HG03457 (cell line): Measurements from ENCODE around the gene RAD17.
"Not testable (repeated sequence)": the region's sequence is repeated elsewhere in the genome, so short reads cannot be mapped to it uniquely, and the experiment has no call there.

ENCODE experiments used
- ATAC-seq: cut with Tn5 transposase; IDR thresholded peaks from one replicate; pipeline ENCODE4 v1.9.1; 2021; ENCODE audit warnings: moderate number of reproducible peaks; ENCODE audit not compliant: unreplicated experiment

RAD17 gene, protein sequence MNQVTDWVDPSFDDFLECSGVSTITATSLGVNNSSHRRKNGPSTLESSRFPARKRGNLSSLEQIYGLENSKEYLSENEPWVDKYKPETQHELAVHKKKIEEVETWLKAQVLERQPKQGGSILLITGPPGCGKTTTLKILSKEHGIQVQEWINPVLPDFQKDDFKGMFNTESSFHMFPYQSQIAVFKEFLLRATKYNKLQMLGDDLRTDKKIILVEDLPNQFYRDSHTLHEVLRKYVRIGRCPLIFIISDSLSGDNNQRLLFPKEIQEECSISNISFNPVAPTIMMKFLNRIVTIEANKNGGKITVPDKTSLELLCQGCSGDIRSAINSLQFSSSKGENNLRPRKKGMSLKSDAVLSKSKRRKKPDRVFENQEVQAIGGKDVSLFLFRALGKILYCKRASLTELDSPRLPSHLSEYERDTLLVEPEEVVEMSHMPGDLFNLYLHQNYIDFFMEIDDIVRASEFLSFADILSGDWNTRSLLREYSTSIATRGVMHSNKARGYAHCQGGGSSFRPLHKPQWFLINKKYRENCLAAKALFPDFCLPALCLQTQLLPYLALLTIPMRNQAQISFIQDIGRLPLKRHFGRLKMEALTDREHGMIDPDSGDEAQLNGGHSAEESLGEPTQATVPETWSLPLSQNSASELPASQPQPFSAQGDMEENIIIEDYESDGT

GRCh38 chr5:69369340-69370121 lies at the start of gene RAD17, which contains the start of the genes AK6 and TAF9:
TSS of gene RAD17 (plus strand) at chr5:69369818. CDS start at chr5:69372209, 2,391 bp downstream.
TSS of gene AK6 (minus strand) at chr5:69369520. CDS start at chr5:69369490, 30 bp downstream.
TSS of gene TAF9 (minus strand) at chr5:69369520. CDS start at chr5:69365737, 3,783 bp downstream.
- peak; percentile 78 for ATAC-seq

- no peak for ATAC-seq
These were observed 43.3 kb upstream of the RAD17 start for GRCh38 chr5:69326365-69326764.

- ATAC-seq: no peak
These were observed 39.6 kb upstream of the RAD17 start for GRCh38 chr5:69329905-69330489.

DNA sequence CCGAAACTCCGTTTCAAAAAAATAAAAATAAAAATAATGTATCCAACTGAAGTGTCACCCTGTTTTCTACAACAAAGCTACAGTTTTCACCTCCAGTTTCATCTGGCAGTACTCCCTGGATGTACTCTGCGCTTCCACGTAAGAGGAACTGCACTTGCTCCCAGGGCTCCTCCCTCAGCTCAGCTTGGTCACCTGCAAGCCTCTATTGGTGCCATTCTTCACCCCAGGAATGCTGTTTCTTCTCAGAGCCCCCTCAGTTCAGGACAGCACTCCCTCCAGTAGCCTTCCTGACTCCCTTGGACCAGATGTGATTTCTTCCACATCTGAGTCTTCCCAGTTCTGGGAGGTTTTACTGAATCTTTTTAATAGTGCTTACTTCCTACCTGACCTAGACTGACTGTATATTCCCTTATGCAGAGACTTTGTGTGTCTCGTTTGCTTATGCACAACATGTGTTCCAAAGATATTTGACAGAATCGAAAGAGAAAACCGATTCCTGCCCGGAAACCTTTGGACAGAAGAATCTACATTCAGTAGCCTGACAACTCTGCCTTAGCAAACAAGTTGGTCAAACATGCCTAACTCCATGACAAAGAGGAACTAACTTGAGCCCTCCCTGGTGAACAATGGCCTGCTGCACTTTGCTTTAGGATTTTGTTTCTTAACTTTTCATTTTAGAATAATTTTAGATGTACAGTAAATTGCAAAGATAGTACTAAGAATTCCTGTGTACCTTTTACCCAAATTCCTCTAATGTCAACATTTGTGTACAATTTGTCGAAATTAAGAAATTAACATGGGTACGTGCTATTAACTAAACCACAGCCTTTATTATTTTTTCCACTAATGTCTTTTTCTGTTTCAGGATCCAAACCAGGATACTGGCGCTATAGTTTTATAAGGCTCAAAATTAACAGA lies 37.8 kb upstream of the RAD17 start:
- ATAC-seq: no peak

- not testable (repeated sequence) for ATAC-seq
These were observed 35.8 kb upstream of the RAD17 start for GRCh38 chr5:69333668-69334315.

GRCh38 chr5:69334793-69335268 lies 34.8 kb upstream of the RAD17 start:
- ATAC-seq: peak; percentile 48

DNA sequence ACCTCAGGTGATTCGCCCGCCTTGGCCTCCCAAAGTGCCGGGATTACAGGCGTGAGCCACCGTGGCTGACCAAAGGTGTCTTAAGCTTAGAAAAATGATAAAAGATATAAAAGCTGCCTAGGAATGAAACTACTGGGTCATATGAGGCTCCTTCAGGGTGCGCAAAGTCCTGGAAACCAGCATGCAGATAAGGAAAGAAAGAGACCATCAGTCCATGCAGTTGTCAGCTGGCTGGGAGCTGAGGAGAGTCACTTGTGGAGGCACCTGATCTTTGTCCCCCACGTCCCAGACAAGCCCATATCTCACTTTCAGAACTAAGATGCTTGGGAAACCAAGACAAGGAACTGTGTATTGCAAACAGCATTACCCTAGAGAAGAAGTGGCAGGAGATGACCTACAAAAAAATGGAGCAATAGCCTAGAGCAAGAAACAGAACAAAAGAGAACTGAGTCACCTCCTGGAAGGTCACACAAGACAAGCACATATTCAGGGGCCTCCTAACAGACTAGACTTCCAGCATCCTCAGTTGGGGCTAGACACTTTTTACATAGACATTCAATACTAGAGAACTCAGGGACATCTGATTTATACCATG lies 34.2 kb upstream of the RAD17 start:
- no peak for ATAC-seq

DNA sequence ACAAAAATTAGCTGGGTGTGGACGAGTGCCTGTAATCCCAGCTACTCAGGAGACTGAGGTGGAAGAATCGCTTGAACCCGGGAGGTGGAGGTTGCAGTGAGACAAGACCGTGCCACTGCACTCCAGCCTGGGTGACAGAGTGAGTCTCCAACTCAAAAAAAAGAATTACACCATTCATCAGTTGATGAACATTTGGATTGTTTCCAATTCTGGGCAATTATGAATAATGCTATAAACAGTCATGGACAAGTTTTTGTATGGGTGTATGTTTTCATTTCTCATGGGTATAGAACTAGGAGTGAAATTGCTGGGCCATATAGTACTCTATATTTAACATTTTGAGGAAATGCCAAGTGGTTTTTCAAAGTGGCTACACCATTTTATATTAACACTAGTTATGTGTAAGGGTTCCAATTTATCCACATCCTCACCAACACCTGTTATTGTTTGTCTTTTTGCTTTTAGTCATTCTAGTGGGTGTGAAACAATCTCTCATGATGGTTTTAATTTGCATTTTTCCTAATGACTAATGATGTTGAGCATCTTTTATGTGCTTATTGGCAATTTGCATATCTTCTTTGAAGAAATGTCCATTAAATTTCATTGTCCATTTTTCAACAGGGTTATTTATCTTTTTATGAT lies 28.0 kb upstream of the RAD17 start:
- no peak for ATAC-seq

GRCh38 chr5:69343083-69343482 lies 26.5 kb upstream of the RAD17 start:
- ATAC-seq: no peak

DNA sequence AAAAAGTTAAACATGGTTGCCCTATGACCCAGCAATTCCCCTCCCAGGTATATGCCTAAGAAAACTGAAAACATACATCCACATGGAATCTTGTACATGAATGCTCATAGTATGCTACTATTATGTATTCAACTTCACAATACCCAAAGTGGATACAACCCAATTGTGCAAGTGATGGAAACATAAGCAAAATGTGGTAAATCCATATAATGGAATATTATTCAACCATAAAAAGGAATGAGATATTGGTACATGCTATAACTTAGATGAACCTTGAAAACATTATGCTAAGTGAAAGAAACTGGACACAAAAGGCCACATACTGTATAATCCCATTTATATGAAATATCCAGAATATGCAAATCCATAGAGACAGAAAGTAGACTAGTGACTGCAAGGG lies 19.0 kb upstream of the RAD17 start:
- ATAC-seq: no peak

DNA sequence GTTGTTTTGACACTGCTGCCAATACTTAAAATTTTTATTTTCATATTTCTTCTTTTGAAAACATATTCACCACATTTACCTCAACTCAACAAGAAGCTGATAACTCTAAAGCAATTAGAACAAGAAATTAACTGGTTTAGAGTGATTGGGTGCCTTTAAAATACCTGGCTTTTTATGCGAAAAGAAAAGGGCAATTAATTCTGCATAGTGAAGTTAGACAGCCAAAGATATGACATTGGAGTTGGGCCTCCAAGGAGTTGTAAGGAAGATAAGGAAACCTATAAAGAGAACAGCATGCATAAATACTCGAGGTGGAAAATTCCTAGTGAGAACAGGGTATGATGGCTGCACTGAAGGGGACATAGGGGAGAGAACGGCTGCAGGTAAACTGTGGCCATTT lies 9.9 kb upstream of the RAD17 start:
- ATAC-seq: no peak

- ATAC-seq: no peak
These were observed 9.2 kb upstream of the RAD17 start for GRCh38 chr5:69360442-69360841.

DNA sequence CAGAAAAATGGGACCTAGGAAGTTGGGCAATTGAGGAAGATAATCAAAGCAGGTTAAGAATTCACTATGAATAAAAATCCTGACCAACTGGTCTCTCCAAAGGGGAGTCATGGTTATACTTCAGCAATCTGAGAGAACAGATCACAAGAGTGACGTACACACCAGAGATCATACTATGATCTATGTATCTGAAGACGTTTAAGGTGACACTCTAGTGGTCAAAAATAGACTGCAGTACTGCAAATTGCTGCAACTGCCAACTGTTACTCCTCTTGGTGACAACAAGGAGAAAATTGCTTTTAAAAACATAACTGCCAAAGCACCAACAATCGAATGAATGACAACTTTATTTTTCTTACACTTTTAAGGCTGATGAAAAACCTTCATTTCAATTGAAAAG lies 5.2 kb upstream of the RAD17 start:
- no peak for ATAC-seq

DNA sequence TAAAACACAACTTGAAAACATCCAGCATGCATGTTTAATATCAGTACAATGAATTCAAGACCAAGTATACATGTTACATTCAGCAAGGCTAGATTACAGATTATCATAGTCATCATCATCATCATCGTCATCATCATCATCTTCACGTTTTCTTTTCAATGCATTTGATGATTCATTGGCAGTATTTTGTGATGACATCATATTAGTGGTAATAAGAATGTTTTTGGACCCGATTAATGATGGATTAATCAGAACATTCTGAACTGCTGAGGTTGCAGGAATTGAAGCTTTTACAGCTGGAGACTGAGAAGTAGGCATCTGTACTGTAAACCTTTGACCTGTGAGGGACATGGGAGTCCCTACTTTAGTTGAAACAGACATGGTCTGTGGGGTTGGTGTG lies 4.8 kb upstream of the RAD17 start:
- no peak for ATAC-seq

DNA sequence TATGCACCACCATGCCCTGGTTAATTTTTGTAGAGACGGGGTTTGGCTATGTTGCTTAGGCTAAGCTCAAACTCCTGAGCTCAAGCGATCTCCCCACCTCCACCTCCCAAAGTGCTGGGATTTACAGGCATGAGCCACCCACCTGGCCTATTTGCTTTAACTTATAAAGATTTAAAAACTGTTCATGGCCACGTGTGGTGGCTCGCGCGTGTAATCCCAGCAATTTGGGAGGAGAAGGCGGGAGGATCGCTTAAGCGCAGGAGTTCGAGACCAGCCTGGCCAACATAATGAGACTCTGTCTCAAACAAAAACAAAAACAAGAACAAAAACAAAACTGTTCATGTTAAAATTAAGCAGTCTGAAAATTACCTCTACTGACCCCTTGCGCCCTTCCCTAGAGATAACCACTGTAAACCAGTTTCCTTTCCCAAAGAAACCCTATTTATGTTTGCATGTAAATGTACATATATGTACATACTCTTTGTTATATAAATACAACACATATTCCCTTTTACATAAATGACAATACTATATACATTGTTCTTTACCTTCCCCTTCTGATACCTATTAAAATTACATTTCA lies 1.8 kb upstream of the RAD17 start:
- ATAC-seq: no peak

DNA sequence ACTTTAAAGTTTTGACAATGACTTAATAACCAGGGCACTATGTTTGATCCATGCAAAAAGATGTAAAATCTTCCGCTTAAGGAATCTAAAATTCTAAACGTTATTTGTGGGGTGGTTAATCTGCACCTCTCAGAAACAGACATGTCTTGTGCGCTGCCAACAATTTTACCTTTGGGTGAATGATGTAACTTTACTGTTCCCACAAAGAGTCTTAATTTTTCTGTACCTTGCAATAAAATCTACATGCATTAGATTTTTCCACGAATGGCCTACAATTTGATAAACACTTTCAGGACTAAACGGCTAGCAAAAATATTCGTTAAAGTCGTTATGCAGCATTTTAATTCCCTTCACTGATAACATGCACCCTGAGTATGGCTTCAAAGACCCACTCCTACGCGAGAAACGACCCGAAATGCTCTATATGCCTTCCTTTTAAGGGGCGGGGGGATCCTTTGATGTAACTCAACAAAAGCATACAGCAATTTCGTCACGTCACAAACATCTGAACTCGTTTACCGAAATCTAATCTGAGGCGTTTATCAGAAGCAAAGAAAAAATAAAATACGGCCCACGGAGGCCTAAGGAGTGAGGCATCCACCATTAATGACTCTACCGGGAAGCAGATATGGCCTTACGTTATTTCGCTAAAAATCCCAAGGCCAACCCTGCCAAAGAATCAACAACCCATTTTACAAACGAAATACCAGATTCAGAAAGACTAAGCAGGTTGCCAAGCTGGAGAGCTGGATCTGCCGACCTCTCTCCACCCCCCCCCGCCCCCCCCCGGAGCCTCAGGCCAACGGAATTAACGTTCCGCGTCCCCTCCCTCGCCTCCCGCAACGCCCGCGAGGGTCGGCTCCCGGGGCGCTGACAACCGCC lies 919 bp upstream of the RAD17 start:
- no peak for ATAC-seq

- not testable (repeated sequence) for ATAC-seq
These were observed 717 bp downstream of the RAD17 start for GRCh38 chr5:69370335-69370734.
